CD4-positive, alpha-beta T cell treated with Interleukin-1 beta for 1 hour (primary cell): ENCODE data around the gene SYNE3.

Experiments
- DNase-seq, 2 donors: peaks; one replicate each; pipeline ENCODE4 v3.0.0-alpha.2; 2020 to 2022

SYNE3 gene

DNA sequence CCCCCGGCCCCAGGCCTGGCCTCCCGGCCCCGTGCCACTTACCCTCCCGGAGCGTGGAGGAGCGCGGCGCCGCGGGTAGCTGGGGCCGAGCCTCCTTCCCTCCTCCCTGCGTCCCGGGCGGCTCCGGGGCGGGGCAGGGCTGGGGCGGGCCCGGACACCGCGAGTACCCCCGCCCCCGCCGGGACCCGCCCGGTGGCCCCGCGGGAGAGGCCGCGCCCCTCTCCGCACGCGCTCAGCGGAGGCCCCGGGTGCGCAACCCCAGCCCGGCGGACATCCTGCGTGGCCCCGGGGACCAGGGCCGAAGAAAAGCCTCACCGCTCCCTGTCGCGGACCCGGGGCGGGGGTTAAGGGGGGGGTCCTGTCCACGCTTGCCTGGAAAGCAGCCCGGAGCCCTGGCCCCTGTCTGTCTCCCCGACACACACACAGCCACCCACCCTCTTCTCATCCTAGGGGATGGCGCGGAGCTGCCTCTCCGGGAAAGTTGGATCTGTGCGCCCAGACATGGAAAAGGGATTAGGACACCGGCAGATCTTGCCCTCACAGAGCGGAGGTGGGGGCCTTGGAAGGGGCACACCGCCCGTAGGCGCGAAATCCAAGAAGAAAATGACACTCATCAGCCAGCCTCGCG is at the start of gene SYNE3:
Gene SYNE3, minus strand, starts transcription at position 97 of the 628 bp plus-strand sequence. CDS start 40,829 bp downstream, outside the sequence.
- DNase-seq, result peak; percentile 59 to 66

GRCh38 chr14:95564060-95564459 is 47.6 kb upstream of the SYNE3 start:
- DNase-seq, result no peak

DNA sequence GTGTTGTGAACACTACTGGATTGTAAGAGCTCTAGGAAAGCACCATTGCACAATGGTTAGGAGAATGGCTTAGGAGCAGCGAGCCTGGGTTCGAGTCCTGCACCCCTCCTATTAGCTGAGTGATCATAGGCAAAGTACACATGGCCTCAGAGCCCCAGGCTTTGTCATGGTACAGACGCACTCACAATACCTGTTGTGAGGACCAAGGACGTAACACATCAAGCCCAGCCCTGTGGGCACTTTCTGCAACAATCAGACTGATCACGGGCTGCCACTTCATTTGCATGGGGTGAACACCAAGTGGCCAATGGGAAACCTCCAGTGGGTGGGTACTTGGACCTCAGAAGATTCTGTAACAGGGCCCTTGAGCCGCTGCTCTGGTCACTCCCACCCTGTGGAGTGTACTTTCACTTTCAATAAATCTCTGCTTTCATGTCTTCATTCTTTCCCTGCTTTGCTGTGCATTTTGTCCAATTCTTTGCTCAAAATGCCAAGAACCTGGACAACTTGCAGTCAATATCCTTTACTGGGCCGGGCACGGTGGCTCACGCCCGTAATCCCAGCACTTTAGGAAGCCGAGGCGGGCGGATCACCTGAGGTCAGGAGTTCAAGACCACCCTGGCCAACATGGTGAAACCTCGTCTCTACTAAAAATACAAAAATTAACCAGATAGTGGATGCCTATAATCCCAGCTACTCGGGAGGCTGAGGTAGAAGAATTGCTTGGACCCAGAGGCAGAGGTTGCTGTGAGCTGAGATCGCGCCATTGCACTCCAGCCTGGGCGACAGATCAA is 46.6 kb upstream of the SYNE3 start:
- no peak for DNase-seq

DNA sequence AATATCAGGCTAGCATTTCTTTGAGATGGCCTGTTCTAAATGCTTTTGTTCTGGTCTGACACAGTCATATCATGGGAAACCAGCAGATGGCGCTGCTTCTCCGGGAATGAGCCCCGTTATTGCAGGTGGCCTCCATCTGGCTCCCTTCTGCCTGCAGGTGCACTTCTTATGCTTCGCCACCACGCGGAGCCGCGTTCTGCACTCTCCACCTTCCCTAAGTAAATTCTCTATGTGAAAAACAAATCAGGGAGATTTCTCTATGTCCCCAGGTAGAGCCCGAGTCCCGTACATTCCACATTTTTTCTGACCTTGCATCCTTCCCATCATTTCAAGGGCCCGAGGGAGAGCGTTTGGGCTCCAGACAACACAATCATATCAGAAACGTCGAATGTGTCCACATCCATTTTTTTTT is 44.6 kb upstream of the SYNE3 start:
- DNase-seq, result peak; percentile 80 to 83

DNA sequence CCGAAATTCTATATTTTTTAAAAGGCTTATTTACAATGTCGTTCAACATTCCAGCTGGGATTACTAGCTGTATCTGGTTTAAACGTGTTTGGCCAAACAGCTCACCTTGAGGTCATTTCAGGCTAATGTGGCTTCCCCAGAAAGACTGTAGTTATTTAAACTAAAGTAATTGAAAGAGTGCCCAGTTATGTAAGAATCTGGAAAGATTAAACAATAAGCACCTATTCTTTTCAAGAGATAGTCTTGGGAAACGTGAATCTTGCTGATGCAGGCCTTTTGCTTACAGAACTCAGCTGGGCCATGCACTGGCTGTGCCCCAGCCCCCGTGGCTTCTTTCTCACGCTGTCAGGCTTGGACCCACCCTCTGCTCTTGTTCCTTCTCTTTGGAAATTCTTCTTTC is 42.8 kb upstream of the SYNE3 start:
- DNase-seq, result no peak

- no peak for DNase-seq
Measured at GRCh38 chr14:95557832-95558231, 41.4 kb upstream of the SYNE3 start.

GRCh38 chr14:95557291-95557690 is 40.8 kb upstream of the SYNE3 start:
- no peak for DNase-seq

- no peak for DNase-seq
Measured at GRCh38 chr14:95555053-95555452, 38.6 kb upstream of the SYNE3 start.

GRCh38 chr14:95553141-95553540 is 36.7 kb upstream of the SYNE3 start:
- no peak for DNase-seq

- no peak for DNase-seq
Measured at GRCh38 chr14:95551435-95551834, 35.0 kb upstream of the SYNE3 start.

GRCh38 chr14:95549656-95550585 is 33.5 kb upstream of the SYNE3 start:
- DNase-seq, result no peak

DNA sequence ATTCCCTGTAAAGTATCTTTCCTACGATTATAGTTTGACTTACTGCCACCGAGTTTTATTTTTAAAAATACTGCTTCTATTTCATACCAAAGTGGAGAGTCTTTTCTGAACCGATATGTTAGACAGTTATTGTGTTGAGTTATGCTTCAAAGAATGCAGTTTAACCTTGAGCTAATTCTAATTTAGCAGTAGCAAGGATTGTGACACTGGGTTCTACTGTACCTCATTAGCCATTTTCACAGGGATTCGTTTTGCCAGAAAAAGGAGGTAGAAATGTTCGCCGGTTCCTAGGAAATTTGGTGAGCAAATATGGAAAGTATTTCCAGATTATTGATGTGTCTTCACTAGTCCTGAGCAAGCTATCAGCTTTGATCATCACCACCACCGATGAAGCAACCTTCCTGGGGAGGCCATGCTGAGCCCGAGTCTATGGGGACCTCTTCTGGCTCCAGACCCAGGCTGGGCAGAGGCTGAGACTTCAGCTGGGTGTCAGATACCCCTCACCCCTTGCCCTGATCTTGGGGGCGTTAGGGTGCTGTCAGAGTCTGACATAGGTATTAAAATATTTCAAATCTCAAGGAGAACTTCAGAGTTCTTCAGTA is 32.0 kb upstream of the SYNE3 start:
- no peak for DNase-seq

DNA sequence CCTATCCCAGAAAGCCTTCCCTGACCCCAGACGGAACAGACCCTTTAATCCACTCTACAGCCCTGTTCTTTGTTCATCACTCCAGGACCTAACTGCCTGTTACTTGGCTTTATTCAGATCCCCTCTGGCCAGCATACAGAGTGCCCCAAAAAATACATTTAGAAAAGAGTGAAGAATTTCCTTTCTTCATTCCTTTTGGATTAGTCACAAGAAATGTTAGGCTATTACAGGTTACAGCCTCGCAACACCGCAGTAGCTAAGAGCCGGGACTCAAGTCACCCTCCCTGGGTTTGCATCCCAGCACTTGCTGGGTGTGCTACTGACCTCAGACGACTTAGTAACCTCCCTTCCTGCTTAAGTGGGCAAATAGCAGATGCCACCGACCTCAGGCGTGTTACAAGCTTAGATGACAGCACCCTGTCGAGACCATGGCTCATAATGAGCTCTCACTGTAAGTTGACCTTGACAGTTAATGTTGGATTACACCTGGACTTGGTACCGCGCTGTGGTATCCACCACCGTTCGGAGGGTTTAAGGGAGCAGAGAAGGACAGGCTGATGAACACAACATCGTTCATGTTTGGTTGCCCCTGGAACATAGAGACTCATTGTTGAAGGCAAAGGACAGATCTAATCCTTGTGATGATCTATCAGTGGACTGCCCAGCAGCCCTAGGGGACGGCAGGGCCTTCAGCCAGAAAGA is 31.3 kb upstream of the SYNE3 start:
- DNase-seq, result no peak

GRCh38 chr14:95547272-95547625 is 30.8 kb upstream of the SYNE3 start:
- no peak for DNase-seq

DNA sequence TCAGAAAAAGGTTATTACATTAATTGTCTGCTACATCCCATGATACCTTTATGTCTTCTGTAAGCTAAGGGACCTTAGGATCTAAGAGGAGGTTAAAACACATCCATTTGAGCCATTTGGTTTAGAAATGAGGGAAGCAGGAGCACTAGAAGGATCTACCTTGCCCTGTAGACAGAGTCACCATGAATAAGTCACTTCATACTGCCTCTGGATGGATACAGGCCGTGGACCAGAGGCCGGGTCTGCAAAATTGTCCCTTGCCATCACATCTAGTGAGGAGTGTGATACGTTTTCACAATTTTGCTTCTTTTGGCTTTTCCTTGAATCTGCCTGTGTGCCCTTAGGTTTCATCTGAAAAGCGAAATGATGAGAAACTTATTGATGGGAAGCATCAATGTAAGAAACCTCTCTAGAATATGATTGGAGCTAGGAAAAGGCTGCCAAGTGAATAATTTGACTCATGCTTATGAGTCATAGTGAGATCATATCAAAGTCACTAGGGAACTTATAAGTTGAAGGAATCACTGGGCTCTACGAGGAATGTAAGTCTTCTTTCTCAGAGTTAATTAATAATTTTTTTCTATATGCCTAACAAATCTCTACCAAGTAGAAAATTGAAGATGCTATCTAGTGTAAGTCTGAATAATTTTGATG is 29.2 kb upstream of the SYNE3 start:
- DNase-seq, result no peak

- no peak for DNase-seq
Measured at GRCh38 chr14:95544588-95544987, 28.1 kb upstream of the SYNE3 start.

DNA sequence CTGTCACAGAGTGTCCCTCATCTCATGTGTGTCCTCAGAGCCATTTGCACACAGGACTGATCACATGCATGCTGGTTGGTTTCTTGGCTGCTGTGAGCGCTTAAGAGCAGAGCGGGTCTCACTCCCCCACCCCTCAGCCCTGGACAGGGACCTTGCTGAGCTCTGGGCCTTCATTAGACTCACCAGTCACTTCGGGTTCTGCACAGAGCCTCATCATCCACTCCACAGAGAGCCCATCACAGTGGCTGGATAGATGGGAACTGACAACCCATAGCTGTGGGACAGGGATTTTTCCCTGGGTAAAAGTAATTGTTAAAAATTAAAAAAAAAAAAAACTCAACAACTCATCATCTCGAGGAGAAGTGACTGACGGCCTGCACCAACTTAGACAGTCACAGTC is 26.6 kb upstream of the SYNE3 start:
- no peak for DNase-seq

DNA sequence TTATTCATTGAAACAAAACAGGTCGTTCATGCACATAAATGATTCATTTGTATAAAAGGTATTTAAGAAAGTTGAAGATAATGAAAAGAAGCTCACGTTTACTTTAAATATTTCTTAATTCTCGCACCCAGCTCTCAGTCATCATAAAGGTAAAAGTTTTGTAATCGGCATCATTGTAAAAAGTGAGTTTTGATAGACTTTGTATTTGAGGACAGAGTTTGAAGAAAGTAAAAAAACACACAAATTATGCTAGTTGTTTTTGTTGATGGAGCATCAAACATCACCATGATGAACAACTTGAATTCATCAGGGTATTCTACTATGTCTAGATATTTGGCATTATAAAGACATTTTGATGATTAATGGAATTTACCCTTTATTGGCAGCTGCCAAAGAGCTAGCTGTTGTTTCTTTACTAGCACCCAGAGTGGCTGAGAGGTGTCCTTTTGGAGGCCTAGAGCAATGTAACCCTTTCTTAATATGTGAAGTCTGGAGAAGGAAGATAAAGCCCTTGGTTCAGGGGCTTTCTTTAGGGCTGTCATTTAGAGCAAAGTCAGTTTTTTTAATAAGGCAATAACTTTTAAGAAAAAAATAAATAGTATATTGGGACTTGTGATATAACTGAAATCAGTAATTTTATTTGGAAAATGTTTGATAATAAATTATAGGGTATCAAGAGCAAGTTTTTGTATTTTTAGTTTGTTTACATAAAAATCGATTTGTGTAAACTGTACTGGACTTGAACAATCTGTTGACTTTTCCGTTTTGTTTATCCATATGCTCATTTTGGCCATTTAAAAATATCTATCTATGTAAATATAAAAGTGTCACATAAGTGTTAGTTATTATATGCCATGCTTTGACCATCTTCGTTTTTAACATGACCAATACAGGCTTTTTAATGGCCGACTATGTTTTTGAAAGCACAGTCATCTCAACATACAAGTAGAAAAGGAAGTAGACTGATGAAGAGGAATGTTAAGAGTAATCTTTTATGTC is 25.8 kb upstream of the SYNE3 start:
- DNase-seq, result no peak

- no peak for DNase-seq
Measured at GRCh38 chr14:95541346-95541745, 24.9 kb upstream of the SYNE3 start.

GRCh38 chr14:95540236-95540855 is 23.9 kb upstream of the SYNE3 start:
- DNase-seq, result no peak
